ENCODE results near the gene GOLGA6L10.
"Not testable (repeated sequence)": the region's sequence is repeated elsewhere in the genome, so short reads cannot be mapped to it uniquely, and the experiment has no call there.

GOLGA6L10 gene

DNA sequence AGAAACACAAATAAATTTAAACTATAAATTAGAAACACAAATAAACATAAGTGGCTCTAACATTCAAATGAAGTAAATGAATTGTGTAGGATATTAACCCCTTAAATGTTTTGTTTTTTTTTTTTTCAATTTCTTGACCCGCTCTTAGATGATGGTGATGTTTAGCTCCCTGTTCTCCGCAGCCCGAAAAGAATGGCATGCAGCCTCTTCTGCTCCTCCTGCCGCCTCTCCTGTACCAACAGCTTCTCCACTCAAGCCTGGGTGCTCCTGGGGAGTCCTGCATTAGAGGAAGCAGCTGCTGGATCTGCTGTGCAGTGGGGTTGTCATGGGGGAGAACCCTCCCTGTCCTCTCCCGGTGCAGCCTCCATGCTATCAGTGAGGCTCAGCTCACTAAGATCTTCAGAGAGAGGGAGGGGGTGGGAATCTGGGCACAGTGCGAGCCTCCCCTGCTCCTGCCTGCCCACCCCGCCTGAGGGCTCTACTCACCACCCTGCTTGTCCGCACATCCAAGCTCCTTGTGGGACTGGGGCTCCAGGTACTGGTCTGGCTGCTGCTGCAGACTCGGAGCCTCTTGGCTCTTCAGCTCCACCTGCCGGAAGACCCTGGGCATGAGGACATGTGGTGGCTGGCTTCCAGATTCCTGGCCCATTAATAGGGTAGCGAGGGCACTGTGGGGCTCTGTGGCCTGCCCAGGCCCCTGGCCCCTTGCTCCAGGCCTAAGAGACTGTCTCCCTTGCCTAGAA, 6.5 kb downstream of the GOLGA6L10 start:
- not testable (repeated sequence) for DNase-seq (ENCODE audit: low spot score)

DNA sequence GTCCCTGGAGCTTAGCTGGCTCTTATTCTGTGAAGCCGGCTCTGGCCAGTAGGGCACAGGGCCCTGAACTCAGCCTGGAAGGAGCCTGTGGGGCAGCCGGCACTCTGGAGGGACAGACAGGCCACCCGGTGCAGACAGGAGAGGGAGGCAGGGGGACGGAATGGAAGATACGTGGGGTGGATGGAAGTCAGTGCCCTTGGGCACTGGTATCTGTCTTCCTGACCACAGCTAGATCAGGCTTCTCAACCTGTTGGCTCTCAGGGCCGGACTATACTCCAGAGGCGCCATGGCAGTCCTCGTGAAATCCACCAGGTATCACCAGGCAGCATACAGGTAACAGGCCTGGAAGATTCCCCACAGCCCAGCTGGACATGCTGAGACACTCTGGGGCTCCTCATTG, 10.7 kb downstream of the GOLGA6L10 start:
- not testable (repeated sequence) for DNase-seq (ENCODE audit: low spot score)

- DNase-seq (ENCODE audit: low spot score), result not testable (repeated sequence)
Observed at GRCh38 chr15:82338053-82338452, 11.2 kb downstream of the GOLGA6L10 start.

DNA sequence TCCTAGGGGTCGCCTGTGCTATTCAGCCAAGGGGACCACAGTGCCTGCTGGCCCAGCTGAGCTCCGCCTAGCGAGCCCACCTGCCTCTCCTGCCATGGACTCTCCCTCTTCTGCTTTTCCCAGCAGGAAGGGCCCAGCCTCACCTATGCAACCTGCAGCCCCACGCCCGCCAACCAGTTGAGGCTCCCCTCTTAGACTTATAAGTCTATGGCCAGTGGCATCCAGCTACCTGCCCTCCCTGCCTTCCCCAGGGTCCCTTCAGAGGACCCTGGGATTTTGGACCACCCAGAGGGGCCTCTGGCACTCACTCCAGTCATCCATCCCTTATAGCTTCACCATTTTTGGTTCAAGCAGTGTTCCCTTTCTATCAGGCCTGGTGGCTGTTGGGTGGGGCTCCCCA, 12.2 kb downstream of the GOLGA6L10 start:
- not testable (repeated sequence) for DNase-seq (ENCODE audit: low spot score)

DNA sequence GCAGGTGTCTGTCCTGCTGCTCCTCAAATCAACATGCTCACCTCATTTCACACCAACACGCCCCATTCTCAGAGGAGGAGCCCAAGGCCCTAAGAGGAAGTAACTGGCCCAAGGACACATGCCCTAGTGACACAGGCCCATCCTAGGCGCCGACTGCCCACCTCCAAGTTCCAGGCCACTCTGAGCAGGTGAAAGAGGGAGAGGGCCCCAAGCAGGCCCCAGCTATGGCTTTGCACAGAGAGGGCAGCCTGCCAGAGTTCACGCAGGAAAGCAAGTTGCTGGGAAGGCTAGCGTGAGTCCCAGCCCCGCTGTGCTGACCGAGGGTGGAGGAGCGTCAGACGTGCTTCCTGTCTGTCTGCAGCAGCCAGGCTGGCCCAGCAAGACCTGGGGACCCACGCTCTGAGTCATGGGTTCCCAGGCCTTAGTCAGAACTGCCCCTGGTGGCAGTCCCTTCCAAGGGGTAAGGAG, 13.1 kb downstream of the GOLGA6L10 start:
- DNase-seq (ENCODE audit: low spot score), result not testable (repeated sequence)

DNA sequence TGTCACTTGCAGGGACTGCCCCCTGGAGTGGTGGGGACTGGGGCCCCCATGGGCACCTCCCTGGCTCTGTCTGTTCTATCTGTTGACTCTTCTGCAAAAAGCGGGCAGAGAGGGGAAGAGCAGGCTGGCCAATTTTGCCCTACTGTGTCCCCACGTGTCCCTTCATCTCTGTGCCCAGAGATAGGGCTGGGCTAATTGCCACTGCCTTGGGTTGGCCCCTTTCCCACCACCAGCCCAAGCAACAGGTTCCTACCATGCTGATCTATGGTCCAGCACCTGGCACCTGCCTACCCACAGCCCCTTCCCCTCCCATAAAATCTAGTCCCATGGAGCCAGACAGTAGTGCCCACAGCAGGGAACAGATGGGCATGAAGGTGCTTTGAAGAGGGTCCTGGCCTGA, 14.3 kb downstream of the GOLGA6L10 start:
- not testable (repeated sequence) for DNase-seq (ENCODE audit: low spot score)

GRCh38 chr15:82334554-82334932, 14.7 kb downstream of the GOLGA6L10 start:
- DNase-seq (ENCODE audit: low spot score), result not testable (repeated sequence)

- not testable (repeated sequence) for DNase-seq (ENCODE audit: low spot score)
Observed at GRCh38 chr15:82333603-82334553, 15.4 kb downstream of the GOLGA6L10 start.

- not testable (repeated sequence) for DNase-seq (ENCODE audit: low spot score)
Observed at GRCh38 chr15:82332711-82333602, 16.3 kb downstream of the GOLGA6L10 start.

- not testable (repeated sequence) for DNase-seq (ENCODE audit: low spot score)
Observed at GRCh38 chr15:82331576-82332304, 17.5 kb downstream of the GOLGA6L10 start.

GRCh38 chr15:82330921-82331320, 18.4 kb downstream of the GOLGA6L10 start:
- not testable (repeated sequence) for DNase-seq (ENCODE audit: low spot score)

- not testable (repeated sequence) for DNase-seq (ENCODE audit: low spot score)
Observed at GRCh38 chr15:82329039-82329438, 20.2 kb downstream of the GOLGA6L10 start.

DNA sequence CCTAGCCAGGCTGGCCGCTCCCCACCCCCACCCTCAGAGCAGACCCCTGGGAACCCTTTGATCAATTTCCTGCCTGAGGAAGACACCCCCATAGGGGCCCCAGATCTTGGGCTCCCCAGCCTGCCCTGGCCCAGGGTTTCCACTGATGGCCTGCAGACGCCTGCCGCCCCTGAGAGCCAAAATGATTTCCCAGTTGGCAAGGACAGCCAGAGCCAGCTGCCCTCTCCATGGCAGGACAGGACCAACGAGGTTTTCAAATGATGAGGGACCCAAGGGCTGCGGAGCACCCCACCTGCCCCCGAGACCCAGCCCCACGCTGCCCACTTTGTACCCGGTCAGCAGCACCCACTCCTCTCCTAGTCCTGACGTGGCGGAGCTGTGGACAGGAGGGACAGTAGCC, 21.9 kb downstream of the GOLGA6L10 start:
- DNase-seq (ENCODE audit: low spot score), result not testable (repeated sequence)

DNA sequence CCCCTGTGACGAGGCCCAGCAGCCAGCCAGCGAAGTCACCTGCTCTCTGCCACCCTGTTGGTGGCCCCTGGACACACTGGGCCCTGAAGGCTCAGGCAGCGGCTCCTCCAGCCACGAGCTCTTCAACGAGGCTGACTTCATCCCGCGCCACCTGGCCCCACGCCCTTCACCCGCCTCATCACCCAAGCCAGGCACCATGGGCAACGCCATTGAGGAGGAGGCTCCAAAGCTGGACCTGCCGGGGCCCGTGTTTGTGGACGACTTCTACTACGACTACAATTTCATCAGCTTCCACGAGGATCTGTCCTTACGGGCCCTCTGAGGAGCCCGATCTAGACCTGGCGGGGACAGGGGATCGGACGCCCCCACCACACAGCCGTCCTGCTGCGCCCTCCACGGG, 22.4 kb downstream of the GOLGA6L10 start:
- DNase-seq (ENCODE audit: low spot score), result not testable (repeated sequence)

- DNase-seq (ENCODE audit: low spot score), result not testable (repeated sequence)
Observed at GRCh38 chr15:82325646-82326045, 23.6 kb downstream of the GOLGA6L10 start.

- not testable (repeated sequence) for DNase-seq (ENCODE audit: low spot score)
Observed at GRCh38 chr15:82324831-82325230, 24.4 kb downstream of the GOLGA6L10 start.

DNA sequence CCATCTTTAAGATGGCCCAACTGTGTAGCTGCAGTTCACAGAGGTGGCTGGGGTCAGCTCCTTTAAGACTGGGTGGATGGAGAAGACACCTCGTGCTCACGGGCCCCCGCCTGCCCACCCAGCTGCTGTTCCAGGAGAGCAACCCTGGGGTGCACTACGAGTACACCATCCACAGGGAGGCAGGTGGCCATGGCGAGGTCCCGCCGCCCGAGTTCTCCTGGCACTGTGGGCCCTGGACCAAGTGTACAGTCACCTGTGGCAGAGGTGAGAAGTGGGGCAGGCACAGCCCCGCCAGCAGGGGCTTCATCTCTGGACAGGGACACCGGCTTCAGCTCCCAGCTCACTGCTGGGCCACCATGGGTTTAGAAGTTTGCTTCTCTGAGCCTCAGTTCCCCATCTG, 26.8 kb downstream of the GOLGA6L10 start:
- not testable (repeated sequence) for DNase-seq (ENCODE audit: low spot score)

- not testable (repeated sequence) for DNase-seq (ENCODE audit: low spot score)
Observed at GRCh38 chr15:82320861-82321260, 28.4 kb downstream of the GOLGA6L10 start.

DNA sequence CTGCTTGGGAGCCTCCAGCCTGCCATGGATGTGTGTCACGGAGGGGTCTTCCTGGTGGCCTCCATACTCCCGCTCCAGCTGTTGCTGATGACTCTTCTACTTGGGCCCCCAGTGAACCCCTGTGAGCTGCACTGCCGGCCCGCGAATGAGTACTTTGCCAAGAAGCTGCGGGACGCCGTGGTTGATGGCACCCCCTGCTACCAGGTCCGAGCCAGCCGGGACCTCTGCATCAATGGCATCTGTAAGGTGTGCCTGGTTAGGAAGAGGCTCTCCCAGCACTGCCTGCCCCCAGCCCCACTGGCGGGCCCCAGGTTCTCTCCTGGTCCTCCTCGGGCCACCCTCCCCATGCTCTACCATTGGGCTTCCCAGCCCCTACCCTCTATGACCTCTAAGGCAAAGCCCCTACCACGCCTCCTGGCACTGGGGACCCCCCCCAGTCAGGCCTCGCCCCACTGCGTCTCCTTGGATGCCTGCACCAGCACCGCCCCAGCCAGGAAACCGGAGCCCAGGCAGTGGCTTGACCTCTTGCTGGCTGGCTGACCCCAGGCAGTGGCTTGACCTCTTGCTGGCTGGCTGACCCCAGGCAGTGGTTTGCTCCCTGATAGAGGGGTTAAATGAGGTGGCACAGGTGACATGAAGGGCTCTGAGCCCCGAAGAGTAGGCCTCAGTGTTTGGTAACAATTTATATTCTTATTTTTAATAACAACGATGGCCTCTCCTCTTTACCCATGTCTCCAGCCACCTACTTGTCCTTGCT, 29.6 kb downstream of the GOLGA6L10 start:
- DNase-seq (ENCODE audit: low spot score), result not testable (repeated sequence)

DNA sequence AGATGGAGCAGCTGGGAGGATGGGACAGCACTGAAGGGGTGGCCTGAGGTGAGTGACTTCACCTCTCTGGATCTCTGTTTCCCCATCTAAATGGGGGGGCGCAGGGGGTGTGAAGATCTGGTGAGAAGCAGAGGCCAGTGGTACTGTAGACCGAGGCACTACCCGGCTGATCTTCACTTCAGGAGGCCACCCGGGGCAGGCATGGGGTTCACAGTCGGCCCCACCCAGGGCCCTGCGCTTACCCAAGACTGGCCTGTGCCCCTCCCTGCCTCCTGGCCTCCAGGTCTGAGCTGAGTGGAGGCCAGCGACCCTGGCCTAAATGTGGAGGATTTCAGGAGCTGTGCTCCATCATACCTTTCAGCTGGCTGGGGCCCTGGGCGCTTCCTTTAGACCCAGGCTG, 31.0 kb downstream of the GOLGA6L10 start:
- DNase-seq (ENCODE audit: low spot score), result not testable (repeated sequence)
